BLaER1 treated with 17β-estradiol and CSF1 and Interleukin-3, amounts not matched to agents 10 nM and 100 nM (cell line): ENCODE measurements around the gene AXIN2.
A peak's percentile ranks its signal among the peaks of the same experiment; 100 is the strongest.

Experiments
- H3K27ac ChIP-seq, 11 experiments: shearing (Covaris generic); formaldehyde crosslinking; 2 replicates each; pipeline ENCODE4 v1.8.1; 2022
- H3K27me3 ChIP-seq, 11 experiments: shearing (Covaris generic); formaldehyde crosslinking; 2 replicates each; pipeline ENCODE4 v1.8.1; 2022
- H3K36me3 ChIP-seq, 11 experiments: shearing (Covaris generic); formaldehyde crosslinking; 2 replicates each; pipeline ENCODE4 v1.8.1; 2022
- H3K4me1 ChIP-seq, 10 experiments: shearing (Covaris generic); formaldehyde crosslinking; 2 replicates each; pipeline ENCODE4 v1.8.1; 2022
- H3K4me2 ChIP-seq, 11 experiments: shearing (Covaris generic); formaldehyde crosslinking; 2 replicates each; pipeline ENCODE4 v1.8.1; 2022
- H3K4me3 ChIP-seq, 10 experiments: shearing (Covaris generic); formaldehyde crosslinking; 2 replicates each; pipeline ENCODE4 v1.8.1; 2022
- H3K9ac ChIP-seq, 11 experiments: shearing (Covaris generic); formaldehyde crosslinking; 2 replicates each; pipeline ENCODE4 v1.8.1; 2022
- H3K9me3 ChIP-seq, 11 experiments: shearing (Covaris generic); formaldehyde crosslinking; replicated peaks in 1 of 11; 2 replicates each; pipeline ENCODE4 v1.8.1; 2022
- H4K20me1 ChIP-seq, 11 experiments: shearing (Covaris generic); formaldehyde crosslinking; 2 replicates each; pipeline ENCODE4 v1.8.1; 2022
- Cebpa-rat ChIP-seq, 11 experiments: shearing (Covaris generic); IDR thresholded peaks; 2 replicates each; pipeline ENCODE4 v1.8.1; 2022

The AXIN2 gene

GRCh38 chr17:65561452-65562205, at the start of gene AXIN2:
TSS of gene AXIN2 (minus strand) at chr17:65561648. CDS start at chr17:65558620, 3,028 bp downstream.
- Histone ChIP-seq H3K4me3 (peak within 1 kb of the TSS; percentile 75 to 91 (median 81)), H3K27me3 (peaks cover 22 to 42% (median 30%) of the 10 kb centered on the region in 11 experiments), H3K4me2 (peak within 1 kb of the TSS; percentile 78 to 100 (median 99)), H3K27ac (peak within 1 kb of the TSS; percentile 86 to 95 (median 92)), H3K36me3 (no peaks in the 10 kb centered on the region; a peak in 1 of 22 replicates), H3K9me3 (no peaks in the 10 kb centered on the region), H4K20me1 (peaks cover 0 to 34% (median 9%) of the 10 kb centered on the region in 11 experiments; a peak in 14 of 22 replicates), H3K4me1 (peaks cover 37 to 60% (median 56%) of the 10 kb centered on the region in 10 experiments), H3K9ac (peak within 1 kb of the TSS; percentile 81 to 95 (median 89))
- no peak for TF ChIP-seq Cebpa-rat (IDR thresholded peaks at IDR 0.05)

GRCh38 chr17:65609749-65610148, 48.3 kb upstream of the AXIN2 start:
- no peak overlapping the region for H3K9ac ChIP-seq
- no peaks in the 10 kb centered on the region; a peak in 1 of 20 replicates for H3K4me1 ChIP-seq
- H4K20me1 ChIP-seq: no peaks in the 10 kb centered on the region
- no peaks in the 10 kb centered on the region for H3K36me3 ChIP-seq
- TF ChIP-seq Cebpa-rat (IDR thresholded peaks at IDR 0.05): no peak
- H3K27ac ChIP-seq: no peak overlapping the region
- no peaks in the 10 kb centered on the region for H3K27me3 ChIP-seq
- no peak overlapping the region for H3K4me2 ChIP-seq
- H3K4me3 ChIP-seq: no peak overlapping the region
- H3K9me3 ChIP-seq: 0 out of 22 replicates have a peak, but pooled peaks cover 0 to 5% (median 0%) of the 10 kb centered on the region in 11 experiments

- no peaks in the 10 kb centered on the region for H4K20me1 ChIP-seq
- no peak for TF ChIP-seq Cebpa-rat (IDR thresholded peaks at IDR 0.05)
- peaks cover under 1 to 4% (median 2%) of the 10 kb centered on the region in 10 experiments for H3K4me1 ChIP-seq
- no peaks in the 10 kb centered on the region for H3K27me3 ChIP-seq
- H3K9ac ChIP-seq: no peak overlapping the region
- H3K27ac ChIP-seq: no peak overlapping the region
- no peaks in the 10 kb centered on the region for H3K36me3 ChIP-seq
- H3K4me2 ChIP-seq: no peak overlapping the region
- H3K4me3 ChIP-seq: no peak overlapping the region
- H3K9me3 ChIP-seq: 0 out of 22 replicates have a peak, but pooled peaks cover 0 to 5% (median 0%) of the 10 kb centered on the region in 11 experiments
Measured at GRCh38 chr17:65609286-65609685, 47.8 kb upstream of the AXIN2 start.

GRCh38 chr17:65604070-65604469, 42.6 kb upstream of the AXIN2 start:
- Histone ChIP-seq H3K36me3 (no peaks in the 10 kb centered on the region), H3K27ac (peak overlapping the region in 2 of 11 experiments; percentile 59 to 62; a peak in 4 of 22 replicates), H3K4me2 (peak overlapping the region; percentile 36 to 66 (median 50)), H3K4me3 (no peak overlapping the region), H3K9me3 (0 out of 22 replicates have a peak, but pooled peaks cover 0 to 5% (median 0%) of the 10 kb centered on the region in 11 experiments), H4K20me1 (no peaks in the 10 kb centered on the region), H3K4me1 (peaks cover 10 to 21% (median 15%) of the 10 kb centered on the region in 10 experiments), H3K27me3 (no peaks in the 10 kb centered on the region), H3K9ac (no peak overlapping the region)
- TF ChIP-seq Cebpa-rat (IDR thresholded peaks at IDR 0.05): no peak

- H3K27ac ChIP-seq: no peak overlapping the region
- H3K36me3 ChIP-seq: no peaks in the 10 kb centered on the region
- H3K4me1 ChIP-seq: peaks cover 10 to 21% (median 15%) of the 10 kb centered on the region in 10 experiments
- H3K9me3 ChIP-seq: peaks cover 0 to 3% (median 0%) of the 10 kb centered on the region in 11 experiments; a peak in 1 of 22 replicates
- H3K27me3 ChIP-seq: no peaks in the 10 kb centered on the region
- no peak for TF ChIP-seq Cebpa-rat (IDR thresholded peaks at IDR 0.05)
- H3K4me2 ChIP-seq: no peak overlapping the region
- H3K9ac ChIP-seq: no peak overlapping the region
- H3K4me3 ChIP-seq: no peak overlapping the region
- H4K20me1 ChIP-seq: no peaks in the 10 kb centered on the region
Measured at GRCh38 chr17:65601881-65602280, 40.4 kb upstream of the AXIN2 start.

GRCh38 chr17:65601145-65601544, 39.7 kb upstream of the AXIN2 start:
- no peaks in the 10 kb centered on the region; a peak in 1 of 22 replicates for H3K9me3 ChIP-seq
- H4K20me1 ChIP-seq: no peaks in the 10 kb centered on the region
- no peaks in the 10 kb centered on the region for H3K27me3 ChIP-seq
- no peaks in the 10 kb centered on the region for H3K36me3 ChIP-seq
- no peak overlapping the region for H3K4me3 ChIP-seq
- H3K27ac ChIP-seq: no peak overlapping the region
- H3K9ac ChIP-seq: no peak overlapping the region
- H3K4me1 ChIP-seq: peaks cover 10 to 21% (median 15%) of the 10 kb centered on the region in 10 experiments
- TF ChIP-seq Cebpa-rat (IDR thresholded peaks at IDR 0.05): no peak
- H3K4me2 ChIP-seq: no peak overlapping the region

- Histone ChIP-seq H3K9ac (no peak overlapping the region), H3K4me3 (no peak overlapping the region), H3K9me3 (no peaks in the 10 kb centered on the region; a peak in 1 of 22 replicates), H3K27ac (no peak overlapping the region), H4K20me1 (no peaks in the 10 kb centered on the region), H3K4me2 (no peak overlapping the region), H3K4me1 (peaks cover 10 to 21% (median 15%) of the 10 kb centered on the region in 10 experiments), H3K36me3 (no peaks in the 10 kb centered on the region), H3K27me3 (no peaks in the 10 kb centered on the region)
- no peak for TF ChIP-seq Cebpa-rat (IDR thresholded peaks at IDR 0.05)
Measured at GRCh38 chr17:65600518-65600917, 39.1 kb upstream of the AXIN2 start.

GRCh38 chr17:65599650-65600049, 38.2 kb upstream of the AXIN2 start:
- Histone ChIP-seq H3K27me3 (no peaks in the 10 kb centered on the region), H3K4me1 (peaks cover 10 to 21% (median 15%) of the 10 kb centered on the region in 10 experiments), H3K36me3 (no peaks in the 10 kb centered on the region), H3K4me2 (no peak overlapping the region), H3K4me3 (no peak overlapping the region), H3K9ac (no peak overlapping the region), H4K20me1 (no peaks in the 10 kb centered on the region), H3K9me3 (no peaks in the 10 kb centered on the region; a peak in 1 of 22 replicates), H3K27ac (no peak overlapping the region)
- no peak for TF ChIP-seq Cebpa-rat (IDR thresholded peaks at IDR 0.05)

- no peak for TF ChIP-seq Cebpa-rat (IDR thresholded peaks at IDR 0.05)
- Histone ChIP-seq H3K27ac (no peak overlapping the region), H3K4me3 (no peak overlapping the region), H3K9ac (no peak overlapping the region), H3K4me2 (no peak overlapping the region), H4K20me1 (no peaks in the 10 kb centered on the region), H3K36me3 (no peaks in the 10 kb centered on the region), H3K9me3 (no peaks in the 10 kb centered on the region; a peak in 1 of 22 replicates), H3K27me3 (no peaks in the 10 kb centered on the region), H3K4me1 (peaks cover 9 to 23% (median 15%) of the 10 kb centered on the region in 10 experiments)
Measured at GRCh38 chr17:65598746-65599145, 37.3 kb upstream of the AXIN2 start.
